Urothelium cell line (cell line): ENCODE measurements around the gene ATP13A4.
A peak's percentile ranks its signal among the peaks of the same experiment; 100 is the strongest.

Source experiments
- DNase-seq: peaks from one replicate; pipeline ENCODE4 v3.0.0; 2011; ENCODE audit warnings: low spot score, mixed read lengths
- FAIRE-seq: peaks from 2 replicates; lab custom pipeline; 2011; peaks lifted over from hg19 to GRCh38; lab: Jason Lieb, UNC

Gene ATP13A4

GRCh38 chr3:193407688-193408087 lies 147.0 kb downstream of the ATP13A4 start:
- no peak for DNase-seq
- no peak for FAIRE-seq

DNA sequence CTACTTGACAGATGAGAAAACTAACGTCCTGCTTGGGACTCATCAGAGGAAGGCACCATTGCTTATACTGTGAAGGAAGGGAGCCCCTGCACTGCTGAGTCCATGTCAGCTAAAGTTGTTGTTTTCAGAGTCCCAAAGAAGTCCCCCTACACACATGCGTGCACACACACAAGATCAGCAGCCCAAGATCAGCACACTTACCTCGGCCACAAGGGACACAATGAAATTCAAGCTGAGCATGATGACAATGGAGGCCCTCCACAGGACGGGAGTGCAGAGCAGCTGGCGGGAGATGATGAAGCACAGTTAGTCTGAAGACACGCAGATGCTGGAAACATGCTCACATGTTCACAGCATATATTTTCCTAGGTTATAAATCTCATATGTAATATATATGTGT lies 147.6 kb downstream of the ATP13A4 start:
- FAIRE-seq: no peak
- DNase-seq: no peak

GRCh38 chr3:193403307-193403706 lies 151.4 kb downstream of the ATP13A4 start:
- FAIRE-seq (no peak), DNase-seq (no peak)

GRCh38 chr3:193400304-193400703 lies 154.4 kb downstream of the ATP13A4 start:
- FAIRE-seq: no peak

DNA sequence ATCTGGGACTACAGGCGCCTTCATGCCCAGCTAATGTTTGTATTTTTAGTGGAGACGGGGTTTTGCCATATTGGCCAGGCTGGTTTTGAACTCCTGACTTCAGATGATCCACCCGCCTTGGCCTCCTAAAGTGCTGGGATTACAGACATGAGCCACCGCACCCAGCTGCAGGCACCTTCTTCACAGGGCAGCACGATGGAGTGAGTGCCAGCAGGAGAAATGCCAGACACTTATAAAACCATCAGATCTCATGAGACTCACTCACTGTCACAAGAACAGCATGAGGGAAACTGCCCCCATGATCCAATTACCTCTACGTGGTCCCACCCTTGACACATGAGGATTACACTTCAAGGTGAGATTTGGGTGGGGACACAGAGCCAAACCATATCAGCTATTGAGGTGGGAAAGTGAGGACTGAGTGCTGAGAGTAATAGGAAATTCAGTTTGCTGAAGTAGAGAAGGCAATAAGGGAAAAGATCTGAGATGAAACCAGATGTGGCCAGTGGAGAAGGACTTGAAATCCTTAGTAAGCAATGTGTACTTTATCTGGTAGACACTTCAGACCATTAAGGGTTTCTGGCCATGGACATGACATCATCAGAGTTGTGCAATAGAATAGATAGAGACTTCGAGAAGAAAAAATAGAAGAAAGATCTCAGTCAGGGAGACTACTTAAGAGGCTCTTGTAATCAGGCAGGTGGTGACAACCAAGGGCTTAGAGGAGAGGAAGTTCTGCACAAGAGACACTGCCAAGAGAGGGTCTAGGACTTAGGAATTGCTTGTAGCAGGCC lies 158.0 kb downstream of the ATP13A4 start:
- DNase-seq (no peak), FAIRE-seq (no peak)

More at GRCh38 chr3:193400304-193400703, 154.4 kb downstream of the ATP13A4 start:
- no peak for DNase-seq

- peak; percentile 78 for DNase-seq
These were observed 162.8 kb downstream of the ATP13A4 start for GRCh38 chr3:193391902-193392301.

DNA sequence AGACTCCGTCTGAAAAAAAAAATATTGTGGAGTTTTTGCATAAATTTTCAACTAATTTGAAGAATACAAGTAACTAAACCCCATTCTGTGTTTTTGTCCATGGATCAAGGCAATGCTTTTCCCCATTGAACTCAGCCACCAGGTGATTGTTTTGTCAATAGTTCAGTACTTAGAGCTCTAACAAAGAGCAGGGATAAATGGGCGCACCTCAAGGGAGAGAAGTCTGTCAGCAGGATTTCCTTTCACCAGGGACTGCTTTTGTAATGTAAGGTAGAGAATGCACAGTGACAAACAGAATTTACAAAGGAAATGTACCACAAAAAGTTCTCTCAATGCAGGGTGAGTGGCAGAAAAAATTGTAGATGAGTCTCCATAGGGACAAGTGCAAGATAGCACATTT lies 165.4 kb downstream of the ATP13A4 start:
- DNase-seq: no peak
- FAIRE-seq: no peak

More at GRCh38 chr3:193391902-193392301, 162.8 kb downstream of the ATP13A4 start:
- FAIRE-seq: no peak

- DNase-seq: no peak
- FAIRE-seq: no peak
These were observed 166.3 kb downstream of the ATP13A4 start for GRCh38 chr3:193388361-193388760.

- DNase-seq: no peak
- no peak for FAIRE-seq
These were observed 167.1 kb downstream of the ATP13A4 start for GRCh38 chr3:193387596-193387995.

GRCh38 chr3:193378706-193379105 lies 176.0 kb downstream of the ATP13A4 start, which contains the start of gene ATP13A5:
TSS of gene ATP13A5 (minus strand) at chr3:193378753. CDS start at chr3:193378725, 28 bp downstream.
- DNase-seq (no peak), FAIRE-seq (no peak)

DNA sequence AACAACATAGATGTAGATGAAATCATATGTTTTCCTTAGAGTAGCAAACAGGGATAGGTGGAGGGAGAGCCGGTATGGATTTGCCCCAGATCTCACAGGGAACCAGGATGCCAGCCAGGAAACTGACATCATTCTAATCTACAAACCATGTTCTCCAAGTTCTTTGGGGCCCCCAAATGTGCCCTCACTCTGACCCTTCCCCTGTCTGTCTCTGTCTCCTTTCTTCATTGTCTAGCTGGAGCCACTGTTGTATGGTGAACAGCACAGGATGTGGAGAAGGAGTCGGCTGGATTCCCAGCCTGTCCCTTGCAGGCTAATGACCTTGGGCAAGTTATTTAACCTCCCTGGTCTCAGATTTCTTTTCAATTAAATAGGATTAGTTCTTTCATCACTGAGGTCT lies 177.1 kb downstream of the ATP13A4 start:
- FAIRE-seq (no peak), DNase-seq (no peak)

DNA sequence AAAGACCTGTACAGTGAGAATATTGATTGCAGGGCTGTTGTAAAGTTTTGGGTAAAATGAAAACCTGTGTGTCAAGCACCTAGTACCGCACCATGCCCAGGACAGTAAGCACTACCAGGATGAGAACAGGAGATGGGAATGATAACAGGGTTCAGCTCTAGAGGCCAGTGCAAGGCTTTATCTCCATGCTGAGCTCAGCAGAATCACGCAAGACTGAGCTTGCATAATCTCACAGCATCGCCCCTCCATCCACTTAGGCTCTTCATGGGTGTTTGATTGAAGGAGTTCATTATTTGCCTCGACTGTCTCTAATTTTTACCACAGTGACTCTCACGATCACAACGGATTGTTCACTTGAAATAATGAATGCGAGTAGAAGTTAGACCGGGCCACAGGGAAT lies 179.1 kb downstream of the ATP13A4 start:
- DNase-seq (no peak), FAIRE-seq (no peak)

GRCh38 chr3:193372783-193373182 lies 181.9 kb downstream of the ATP13A4 start:
- DNase-seq (no peak), FAIRE-seq (no peak)

DNA sequence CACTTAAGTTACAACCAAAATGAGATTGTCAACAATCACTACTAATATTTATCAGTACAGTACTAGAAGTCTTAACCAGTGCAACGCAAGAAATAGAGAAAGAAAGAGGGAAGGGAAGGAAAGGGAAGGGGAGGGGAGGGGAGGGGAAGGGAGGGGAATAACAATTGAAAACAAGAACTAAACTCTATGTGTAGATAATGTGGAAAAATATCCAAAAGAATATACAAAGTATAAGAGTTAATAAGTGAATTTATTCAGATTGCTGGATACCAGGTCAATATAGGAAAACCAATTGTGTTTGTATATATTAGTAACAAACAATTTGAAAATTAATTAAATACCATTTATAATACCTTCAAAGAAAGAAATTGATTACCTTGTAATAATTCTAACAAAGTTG lies 186.8 kb downstream of the ATP13A4 start:
- FAIRE-seq (no peak), DNase-seq (no peak)

DNA sequence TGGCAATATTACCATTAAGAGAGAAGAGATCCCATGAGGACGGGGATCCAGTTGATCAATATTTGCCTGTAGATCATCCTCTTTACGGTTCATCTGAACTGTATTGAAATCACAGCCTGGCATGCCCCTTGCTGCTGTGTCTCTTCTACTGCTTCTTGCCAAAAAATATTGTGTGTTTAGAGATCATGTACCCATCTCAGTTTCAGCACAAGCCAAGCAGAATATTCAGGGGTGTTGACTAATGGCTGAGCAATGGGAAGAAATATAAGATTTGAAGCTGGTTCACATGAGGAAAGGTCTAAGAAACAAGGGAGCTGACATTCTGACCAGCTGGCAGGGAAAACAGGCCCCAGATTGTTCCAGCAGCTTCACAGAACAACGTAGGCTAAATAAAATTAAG lies 197.4 kb downstream of the ATP13A4 start:
- FAIRE-seq (no peak), DNase-seq (no peak)

DNA sequence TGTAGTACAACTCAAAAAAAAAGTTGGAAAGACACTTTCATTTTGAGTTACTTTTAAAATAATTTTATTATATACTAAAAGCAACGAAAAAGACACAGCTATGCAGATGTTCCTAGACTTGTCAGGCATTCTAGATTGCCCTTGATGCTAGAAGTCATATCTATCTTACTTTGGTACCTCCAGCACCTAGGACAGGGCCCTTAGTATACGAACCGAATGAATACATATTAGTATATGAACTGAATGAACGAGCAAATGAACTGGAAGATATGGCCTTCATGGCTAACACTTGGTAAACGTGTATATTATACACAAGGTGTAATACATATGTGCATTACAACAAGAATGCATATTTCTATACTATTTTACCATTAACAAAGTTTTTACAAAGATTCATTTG lies 200.3 kb downstream of the ATP13A4 start:
- no peak for DNase-seq
- no peak for FAIRE-seq
